ENCODE results near the gene MAML2. TPM values are rescaled to one million over a fixed set of nuclear protein-coding genes. Genes with fewer than 3 reads are reported as not detected.
A peak's percentile ranks its signal among the peaks of the same experiment; 100 is the strongest.

The MAML2 gene
- total and polyA plus RNA-seq, 2 experiments from 2014 or later: 4.7 to 15.3 TPM

DNA sequence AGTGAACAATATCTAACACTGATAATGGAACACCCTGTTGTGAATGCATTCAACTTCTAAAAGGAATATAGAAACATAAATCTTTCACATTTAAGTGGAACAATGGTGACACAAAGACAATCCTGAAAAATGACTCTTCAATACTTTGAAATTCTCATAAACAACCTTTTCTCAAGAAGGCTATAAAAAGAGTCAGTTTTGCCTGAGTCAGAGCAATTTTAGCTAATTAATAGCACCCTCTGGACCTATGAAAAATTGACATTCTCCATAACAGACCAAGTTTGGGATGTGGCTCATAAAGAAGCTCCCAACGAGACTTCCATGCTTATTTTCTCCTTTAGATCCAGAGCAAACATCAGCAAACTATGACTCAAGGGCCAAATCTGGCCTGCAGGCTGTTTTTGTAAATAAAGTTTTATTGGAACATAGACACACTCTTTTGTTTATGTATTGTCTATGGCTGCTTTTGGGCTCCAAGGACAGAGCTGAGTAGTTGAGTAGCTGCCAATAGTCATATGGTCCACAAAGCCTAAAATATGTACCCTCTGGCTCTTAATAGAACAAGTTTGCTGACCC is 108.0 kb downstream of the MAML2 start:
- Histone ChIP-seq H3K27ac (peak overlapping the region; percentile 83), H3K79me2 (peaks cover 60% of the 10 kb centered on the region)
- no peak for DNase-seq (ENCODE audit: low spot score)

DNA sequence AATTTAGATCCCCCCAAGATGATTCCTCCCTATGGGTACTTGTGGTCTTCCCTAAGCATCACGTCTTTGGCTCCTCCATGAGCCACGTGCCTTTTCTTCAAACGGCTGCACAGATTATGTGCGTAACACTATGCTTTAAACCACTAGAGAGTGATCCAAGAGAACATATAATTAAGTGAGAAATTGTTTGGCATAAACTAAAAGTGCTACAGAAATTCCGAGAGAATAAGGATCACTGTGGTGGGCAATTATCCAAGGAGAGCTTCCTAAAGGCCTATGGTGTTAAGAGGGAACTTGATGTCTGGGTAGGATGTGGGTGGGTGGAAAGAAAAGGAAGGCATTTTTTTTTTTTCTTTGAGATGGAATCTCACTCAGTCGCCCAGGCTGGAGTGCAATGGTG is 110.9 kb downstream of the MAML2 start:
- H3K79me2 ChIP-seq: peaks cover 63% of the 10 kb centered on the region
- DNase-seq (ENCODE audit: low spot score): no peak
- TF ChIP-seq EZH2phosphoT487 (IDR thresholded peaks at IDR 0.05; ENCODE audit: low read depth, severe bottlenecking, unreplicated experiment): no peak
- TF ChIP-seq EZH2 (IDR thresholded peaks at IDR 0.05; ENCODE audit: borderline replicate concordance): no peak
- TF ChIP-seq CTCF (IDR thresholded peaks at IDR 0.05; ENCODE audit: poor library complexity): no peak
- H3K4me3 ChIP-seq: no peak overlapping the region
- no peaks in the 10 kb centered on the region for H3K9me2 ChIP-seq (replicated peaks; ENCODE audit: insufficient read depth)
- H3K27ac ChIP-seq: no peak overlapping the region
- no peaks in the 10 kb centered on the region for H4K20me1 ChIP-seq (ENCODE audit: insufficient read depth, poor library complexity, severe bottlenecking)
- no peak overlapping the region for H2AFZ ChIP-seq
- H3K27me3 ChIP-seq: no peaks in the 10 kb centered on the region
- H3K4me1 ChIP-seq (ENCODE audit: insufficient read depth): peaks cover 25% of the 10 kb centered on the region
- WGBS (ENCODE audit: low lambda C conversion rate, missing lambda C conversion rate): 94% methylated on average over 6 of the region's 6 CpGs
- no peaks in the 10 kb centered on the region for H3K36me3 ChIP-seq (replicated peaks; ENCODE audit: insufficient read depth, low read depth)
- no peaks in the 10 kb centered on the region for H3K9me3 ChIP-seq (ENCODE audit: low read depth)
- H3K4me2 ChIP-seq: no peak overlapping the region

More for the DNA sequence above, 108.0 kb downstream of the MAML2 start:
- Histone ChIP-seq H3K9me2 (replicated peaks; ENCODE audit: insufficient read depth) (no peaks in the 10 kb centered on the region), H3K27me3 (no peaks in the 10 kb centered on the region), H2AFZ (no peak overlapping the region), H4K20me1 (ENCODE audit: insufficient read depth, poor library complexity, severe bottlenecking) (no peaks in the 10 kb centered on the region), H3K9me3 (ENCODE audit: low read depth) (no peaks in the 10 kb centered on the region), H3K4me1 (ENCODE audit: insufficient read depth) (peaks cover 42% of the 10 kb centered on the region), H3K4me2 (peak overlapping the region; percentile 67), H3K4me3 (no peak overlapping the region), H3K36me3 (replicated peaks; ENCODE audit: insufficient read depth, low read depth) (no peaks in the 10 kb centered on the region)
- 44% methylated on average over 1 of the region's 1 CpG for WGBS (ENCODE audit: low lambda C conversion rate, missing lambda C conversion rate)
- TF ChIP-seq EZH2phosphoT487 (IDR thresholded peaks at IDR 0.05; ENCODE audit: low read depth, severe bottlenecking, unreplicated experiment): no peak
- TF ChIP-seq CTCF (IDR thresholded peaks at IDR 0.05; ENCODE audit: poor library complexity): no peak
- no peak for TF ChIP-seq EZH2 (IDR thresholded peaks at IDR 0.05; ENCODE audit: borderline replicate concordance)

DNA sequence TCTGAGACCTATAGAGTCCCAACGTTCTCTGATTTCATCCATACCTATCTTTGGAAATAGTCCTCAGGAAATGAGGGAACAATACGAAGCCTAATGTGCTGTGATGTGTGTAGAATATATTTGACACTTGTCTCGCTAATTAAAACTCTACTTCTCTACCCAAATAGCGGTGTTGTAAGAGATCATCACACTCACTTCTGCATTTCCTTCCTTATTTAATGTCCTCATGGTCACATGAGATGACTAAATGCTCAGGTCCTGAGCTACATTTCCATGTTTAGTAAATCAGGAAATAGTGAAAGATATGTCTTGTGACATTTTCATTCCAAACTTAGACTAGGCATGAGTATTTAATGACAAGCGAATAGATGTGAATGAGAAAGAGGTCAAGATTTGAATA is 112.3 kb downstream of the MAML2 start:
- 98% methylated on average over 5 of the region's 5 CpGs for WGBS (ENCODE audit: low lambda C conversion rate, missing lambda C conversion rate)
- Histone ChIP-seq H2AFZ (no peak overlapping the region), H3K9me2 (replicated peaks; ENCODE audit: insufficient read depth) (no peaks in the 10 kb centered on the region), H4K20me1 (ENCODE audit: insufficient read depth, poor library complexity, severe bottlenecking) (no peaks in the 10 kb centered on the region), H3K4me1 (ENCODE audit: insufficient read depth) (peaks cover 11% of the 10 kb centered on the region), H3K79me2 (peaks cover 71% of the 10 kb centered on the region), H3K36me3 (replicated peaks; ENCODE audit: insufficient read depth, low read depth) (no peaks in the 10 kb centered on the region), H3K4me2 (no peak overlapping the region), H3K4me3 (no peak overlapping the region), H3K27me3 (no peaks in the 10 kb centered on the region), H3K9me3 (ENCODE audit: low read depth) (no peaks in the 10 kb centered on the region), H3K27ac (no peak overlapping the region)
- TF ChIP-seq EZH2phosphoT487 (IDR thresholded peaks at IDR 0.05; ENCODE audit: low read depth, severe bottlenecking, unreplicated experiment) (no peak), CTCF (IDR thresholded peaks at IDR 0.05; ENCODE audit: poor library complexity) (no peak), EZH2 (IDR thresholded peaks at IDR 0.05; ENCODE audit: borderline replicate concordance) (no peak)
- DNase-seq (ENCODE audit: low spot score): no peak

Measured in hepatocyte (in vitro differentiated cells).